Measurements from ENCODE around the gene OSBPL6.

- TF ChIP-seq EZH2 (IDR thresholded peaks at IDR 0.05; ENCODE audit: borderline replicate concordance, low read length): no peak
- TF ChIP-seq, protein P1, sequence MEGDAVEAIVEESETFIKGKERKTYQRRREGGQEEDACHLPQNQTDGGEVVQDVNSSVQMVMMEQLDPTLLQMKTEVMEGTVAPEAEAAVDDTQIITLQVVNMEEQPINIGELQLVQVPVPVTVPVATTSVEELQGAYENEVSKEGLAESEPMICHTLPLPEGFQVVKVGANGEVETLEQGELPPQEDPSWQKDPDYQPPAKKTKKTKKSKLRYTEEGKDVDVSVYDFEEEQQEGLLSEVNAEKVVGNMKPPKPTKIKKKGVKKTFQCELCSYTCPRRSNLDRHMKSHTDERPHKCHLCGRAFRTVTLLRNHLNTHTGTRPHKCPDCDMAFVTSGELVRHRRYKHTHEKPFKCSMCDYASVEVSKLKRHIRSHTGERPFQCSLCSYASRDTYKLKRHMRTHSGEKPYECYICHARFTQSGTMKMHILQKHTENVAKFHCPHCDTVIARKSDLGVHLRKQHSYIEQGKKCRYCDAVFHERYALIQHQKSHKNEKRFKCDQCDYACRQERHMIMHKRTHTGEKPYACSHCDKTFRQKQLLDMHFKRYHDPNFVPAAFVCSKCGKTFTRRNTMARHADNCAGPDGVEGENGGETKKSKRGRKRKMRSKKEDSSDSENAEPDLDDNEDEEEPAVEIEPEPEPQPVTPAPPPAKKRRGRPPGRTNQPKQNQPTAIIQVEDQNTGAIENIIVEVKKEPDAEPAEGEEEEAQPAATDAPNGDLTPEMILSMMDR (conservative IDR thresholded peaks at IDR 0.05 in 1 of 2, IDR thresholded peaks at IDR 0.05 in 1 of 2; ENCODE audit: extremely low read depth in 1 of 2, insufficient read depth in 1 of 2, low read depth in 1 of 2, low read length in 2 of 2): no peak
These were observed 214.9 kb downstream of the OSBPL6 start for GRCh38 chr2:178409261-178409660.
